Left cardiac atrium (tissue), 4 donors: ENCODE measurements around the gene BRCA1. TPM values are rescaled to one million over a fixed set of nuclear protein-coding genes. Genes with fewer than 3 reads are reported as not detected.
"Not testable (repeated sequence)": the region's sequence is repeated elsewhere in the genome, so short reads cannot be mapped to it uniquely, and the experiment has no call there.

ENCODE experiments used
- ATAC-seq, 2 donors: fragments of 200-7000 bp; cut with Tn5 transposase; one replicate each; pipeline ENCODE4 v1.9.1; 2020; ENCODE audit warnings: mild to moderate bottlenecking in 2 of 2, moderate library complexity in 2 of 2
- DNase-seq: peaks from one replicate; pipeline ENCODE4 v3.0.0-alpha.2; 2020
- intact Hi-C, 2 donors: fragments of 100-400 bp; cut with DNase I; formaldehyde crosslinking; loops; one replicate each; pipeline versions ENCODE4 v1.14.1 to v1.15.1; 2022 to 2023
- total RNA-seq, 2 donors: library from RNA; stranded (reverse); fragmentation: NEBNext Ultra II Directional; extraction: Animal tissue kit (Norgen Biotek cat#: 25700); gene quantifications; one replicate each; pipeline ENCODE4 v1.2.1, GENCODE V29; 2021
- donor health status: DM: no; HTN: yes; CAD: no.
- donor health status: DM: no; HTN: yes; CAD: no; lungs with severe emphysema.
- donor health status: DM: yes; HTN: yes; CAD: no.
- donor health status: Dilated cardiomyopathy.

Gene BRCA1
- total RNA-seq, 2 donors from 2014 or later = 2.9 to 7.9 TPM

DNA sequence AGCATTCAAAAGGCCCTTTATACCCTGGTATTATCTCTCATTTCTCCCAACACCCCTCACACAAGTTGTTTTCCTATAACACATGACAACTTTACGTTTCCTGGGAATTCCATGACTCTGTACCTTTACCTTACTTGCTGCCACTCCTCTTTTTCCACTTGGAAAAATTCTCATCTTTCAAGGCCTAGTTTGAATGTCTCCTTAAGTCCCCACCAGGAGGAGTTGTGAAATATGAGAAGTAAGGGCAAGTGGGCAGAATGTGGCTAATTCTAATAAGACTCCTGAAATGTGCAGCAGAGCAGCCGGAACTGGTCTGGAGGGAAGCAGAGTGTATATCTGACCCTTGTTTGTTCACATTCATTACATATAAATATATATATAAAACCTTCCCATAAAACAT lies 39.7 kb downstream of the BRCA1 start:
- intact Hi-C loops = no loop called here
- no peak for DNase-seq
- no peak for ATAC-seq

DNA sequence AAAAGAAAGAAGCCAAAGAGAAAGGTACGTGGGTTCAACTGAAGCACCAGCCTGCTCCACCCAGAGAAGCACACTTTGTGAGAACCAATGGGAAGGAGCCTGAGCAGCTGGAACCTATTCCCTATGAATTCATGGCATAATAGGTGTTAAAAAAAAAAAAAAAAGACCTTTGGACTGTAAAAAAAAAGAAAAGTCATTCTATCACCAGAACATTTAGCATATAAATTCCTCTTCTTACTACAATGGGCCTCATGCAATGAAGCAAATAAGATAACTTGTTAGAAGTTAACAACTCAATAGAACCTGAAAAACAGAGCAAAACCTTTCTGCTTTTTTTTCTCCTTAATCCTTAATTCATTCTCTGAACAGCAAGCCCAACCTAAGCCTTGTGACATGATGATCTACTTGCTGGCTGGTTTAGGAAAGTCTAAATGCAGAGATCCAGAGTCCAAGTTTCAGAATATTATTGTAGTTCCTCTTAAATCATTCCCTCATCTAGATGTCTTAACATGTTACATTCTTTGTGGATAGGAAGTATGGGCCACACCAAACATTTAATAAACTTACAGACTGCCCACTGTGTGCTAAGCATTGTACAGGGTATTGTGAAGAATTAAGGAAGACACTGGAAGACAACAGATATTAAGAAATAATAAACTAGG lies 45.4 kb downstream of the BRCA1 start:
- intact Hi-C loops = no loop called here
- DNase-seq (no peak), ATAC-seq (no peak)

DNA sequence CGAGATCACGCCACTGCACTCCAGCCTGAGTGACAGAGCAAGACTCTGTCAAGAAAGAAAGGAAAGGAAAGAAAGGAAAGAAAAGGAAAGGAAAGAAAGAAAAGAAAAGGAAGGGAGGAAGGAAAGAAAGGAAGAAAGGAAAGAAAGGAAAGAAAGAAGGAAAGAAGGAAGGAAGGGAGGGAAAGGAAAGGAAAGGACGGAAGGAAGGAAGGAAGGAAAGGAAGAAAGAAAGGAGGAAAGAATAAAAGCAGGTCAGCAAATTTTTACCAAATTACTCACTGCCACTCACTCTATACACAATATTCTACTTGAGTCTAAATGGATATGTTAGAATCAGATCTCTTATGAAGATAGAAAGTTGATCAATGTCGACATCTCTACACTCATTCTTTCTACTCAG lies 50.3 kb downstream of the BRCA1 start:
- ATAC-seq (no peak), DNase-seq (no peak)
- intact Hi-C loops = no loop called here

DNA sequence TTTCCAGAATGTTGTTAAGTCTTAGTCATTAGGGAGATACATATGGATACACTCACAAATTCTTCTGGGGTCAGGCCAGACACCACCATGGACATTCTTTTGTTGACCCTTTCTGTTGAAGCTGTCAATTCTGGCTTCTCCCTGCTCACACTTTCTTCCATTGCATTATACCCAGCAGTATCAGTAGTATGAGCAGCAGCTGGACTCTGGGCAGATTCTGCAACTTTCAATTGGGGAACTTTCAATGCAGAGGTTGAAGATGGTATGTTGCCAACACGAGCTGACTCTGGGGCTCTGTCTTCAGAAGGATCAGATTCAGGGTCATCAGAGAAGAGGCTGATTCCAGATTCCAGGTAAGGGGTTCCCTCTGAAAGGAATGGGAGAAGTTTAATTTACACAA lies 54.3 kb downstream of the BRCA1 start:
- ATAC-seq (no peak), DNase-seq (no peak)
- intact Hi-C loops = no loop called here

DNA sequence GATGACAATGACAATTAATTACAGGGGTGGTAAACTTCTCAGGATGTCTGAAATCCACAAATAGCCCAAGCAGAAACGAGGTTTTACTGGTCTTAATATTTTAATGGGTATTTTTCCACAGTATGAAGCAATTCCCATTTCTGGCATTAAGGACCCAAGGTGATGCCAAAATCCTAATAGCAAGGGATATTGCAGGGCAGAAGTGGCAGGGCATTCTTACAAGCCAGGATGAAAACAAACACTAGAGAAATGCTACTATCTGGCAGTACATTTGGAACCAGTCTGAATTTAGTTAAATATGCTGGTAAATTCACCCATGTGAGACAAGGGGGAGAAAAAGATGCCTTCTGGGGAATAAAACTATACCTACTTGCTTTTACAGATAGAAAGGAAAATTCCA lies 54.9 kb downstream of the BRCA1 start:
- no peak for DNase-seq
- ATAC-seq = no peak
- intact Hi-C loops = no loop called here

DNA sequence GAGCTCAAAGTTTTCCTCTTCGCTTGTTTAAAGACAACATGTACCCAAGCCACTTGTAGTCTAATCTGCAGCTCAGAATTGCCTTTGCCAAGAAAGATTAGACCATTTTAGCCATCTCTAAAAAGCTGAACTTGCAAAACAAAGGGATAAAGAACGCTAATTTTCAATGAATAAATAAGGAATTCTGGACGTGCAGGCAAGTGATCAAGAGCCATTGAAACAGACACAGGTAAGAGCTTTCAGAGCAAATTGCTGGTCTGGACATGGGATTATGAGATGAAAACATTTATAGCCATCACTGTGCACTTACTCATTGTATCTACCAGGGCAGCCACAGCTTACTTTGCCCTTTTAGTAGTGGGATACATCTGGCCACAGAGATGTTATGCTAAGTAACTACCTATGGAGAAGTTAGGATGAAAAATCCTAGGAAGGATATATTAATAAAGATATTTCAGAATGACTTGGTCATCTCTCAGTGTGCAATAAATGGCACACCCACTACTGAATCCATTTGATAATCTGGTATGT lies 55.7 kb downstream of the BRCA1 start:
- DNase-seq (no peak), ATAC-seq (peak; percentile 48 to 73)
- intact Hi-C loops = no loop called here

DNA sequence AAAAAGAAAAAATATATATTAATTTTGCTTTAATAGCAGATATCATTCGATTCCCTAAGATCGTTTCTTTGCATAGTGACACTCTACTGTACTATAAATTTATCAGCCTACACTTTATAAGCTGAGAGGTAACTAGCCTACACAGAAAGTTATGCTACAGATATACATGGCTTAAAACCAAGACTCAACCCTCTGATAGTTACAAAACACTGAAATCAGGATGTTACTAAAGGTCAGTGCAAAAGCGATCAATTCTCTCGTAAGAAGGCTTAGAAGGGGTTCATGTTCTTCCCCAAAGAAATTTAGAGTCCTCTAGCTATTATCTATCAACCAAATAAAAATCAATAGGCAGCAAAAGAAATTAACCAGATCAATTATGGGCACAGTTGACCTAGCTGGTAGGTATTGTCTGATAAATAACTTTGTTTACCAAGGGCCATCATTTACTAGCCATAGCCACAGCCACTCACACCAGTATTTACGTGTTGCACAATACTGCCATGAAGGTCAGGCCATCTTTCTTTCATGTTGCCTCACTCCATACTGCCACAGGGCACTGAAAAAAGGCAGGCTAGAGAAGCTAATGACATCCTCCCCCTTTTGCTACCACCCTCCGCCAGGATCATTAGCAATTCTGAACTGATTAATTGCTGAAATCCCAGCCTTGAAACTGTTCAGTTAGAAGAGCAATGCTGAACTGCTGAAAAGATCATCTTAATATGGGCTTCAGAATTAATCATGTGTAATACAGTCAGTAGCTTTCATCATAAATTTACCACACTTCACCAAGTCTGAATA lies 56.4 kb downstream of the BRCA1 start:
- no peak for DNase-seq
- ATAC-seq = peak; percentile 23 to 55
- intact Hi-C loops = no loop called here

DNA sequence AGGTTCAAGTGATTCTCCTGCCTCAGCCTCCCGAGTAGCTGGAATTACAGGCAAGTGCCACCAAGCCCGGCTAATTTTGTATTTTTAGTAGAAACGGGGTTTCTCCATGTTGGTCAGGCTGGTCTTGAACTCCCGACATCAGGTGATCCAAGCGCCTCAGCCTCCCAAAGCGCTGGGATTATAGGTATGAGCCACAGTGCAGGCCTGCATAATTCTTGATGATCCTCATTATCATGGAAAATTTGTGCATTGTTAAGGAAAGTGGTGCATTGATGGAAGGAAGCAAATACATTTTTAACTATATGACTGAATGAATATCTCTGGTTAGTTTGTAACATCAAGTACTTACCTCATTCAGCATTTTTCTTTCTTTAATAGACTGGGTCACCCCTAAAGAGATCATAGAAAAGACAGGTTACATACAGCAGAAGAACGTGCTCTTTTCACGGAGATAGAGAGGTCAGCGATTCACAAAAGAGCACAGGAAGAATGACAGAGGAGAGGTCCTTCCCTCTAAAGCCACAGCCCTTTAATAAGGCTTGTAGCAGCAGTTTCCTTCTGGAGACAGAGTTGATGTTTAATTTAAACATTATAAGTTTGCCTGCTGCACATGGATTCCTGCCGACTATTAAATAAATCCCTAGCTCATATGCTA lies 62.1 kb downstream of the BRCA1 start:
- intact Hi-C loops = no loop called here
- ATAC-seq = no peak
- no peak for DNase-seq

DNA sequence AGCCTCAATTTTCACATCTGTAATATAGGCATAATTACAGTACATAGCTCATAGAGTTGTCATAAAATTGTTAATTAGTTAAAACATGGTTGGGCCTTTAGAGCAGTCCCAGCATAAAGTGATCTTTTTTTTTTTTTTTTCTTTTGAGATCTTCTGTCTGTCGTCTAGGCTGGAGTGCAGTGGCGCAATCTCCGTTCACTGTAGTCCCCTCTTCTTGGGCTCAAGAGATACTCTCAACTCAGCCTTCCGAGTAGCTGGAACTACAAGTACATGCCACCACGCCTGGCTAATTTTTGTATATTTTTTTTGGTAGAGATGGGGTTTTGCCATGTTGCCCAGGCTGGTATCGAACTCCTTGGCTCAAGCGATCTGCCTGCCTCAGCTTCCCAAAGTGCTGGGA lies 69.1 kb downstream of the BRCA1 start:
- ATAC-seq (no peak), DNase-seq (no peak)
- intact Hi-C loops = no loop called here

DNA sequence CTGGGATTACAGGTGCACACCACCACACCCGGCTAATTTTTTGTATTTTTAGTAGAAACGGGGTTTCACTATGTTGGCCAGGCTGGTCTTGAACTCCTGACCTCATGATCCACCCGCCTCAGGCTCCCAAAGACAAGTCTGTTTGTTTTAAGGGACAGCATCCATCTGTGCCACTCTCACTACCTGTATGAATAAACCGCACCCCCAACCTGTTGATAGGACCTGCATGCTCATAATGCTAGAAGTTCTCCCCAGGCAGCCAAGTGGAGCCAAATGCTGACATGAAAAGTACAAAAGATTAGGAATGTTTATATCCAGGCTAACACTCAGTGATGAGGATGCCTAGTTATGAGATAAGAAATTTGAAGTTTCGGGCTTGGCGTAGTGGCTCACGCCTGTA lies 72.2 kb downstream of the BRCA1 start:
- ATAC-seq, intact Hi-C loops, DNase-seq: not testable (repeated sequence)

DNA sequence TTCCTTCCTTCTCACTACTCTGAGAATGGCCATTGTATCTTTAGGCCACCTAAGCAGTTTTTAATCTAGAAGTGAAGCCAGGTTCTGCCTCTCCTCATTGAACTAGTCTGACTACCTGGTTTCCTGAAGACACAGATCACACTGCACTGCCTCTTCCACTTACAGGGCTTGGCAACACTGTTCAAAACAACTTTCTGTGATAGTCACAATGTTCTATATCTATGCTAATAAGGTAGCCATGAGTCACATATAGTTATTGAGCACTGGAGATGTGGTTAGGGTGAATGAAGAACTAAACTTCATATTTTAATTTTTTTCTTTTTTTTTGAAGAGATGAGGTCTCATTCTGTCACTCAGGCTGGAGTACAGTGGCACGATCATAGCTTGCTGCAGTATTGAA lies 73.2 kb downstream of the BRCA1 start:
- intact Hi-C loops = no loop called here
- DNase-seq = no peak
- ATAC-seq = no peak

DNA sequence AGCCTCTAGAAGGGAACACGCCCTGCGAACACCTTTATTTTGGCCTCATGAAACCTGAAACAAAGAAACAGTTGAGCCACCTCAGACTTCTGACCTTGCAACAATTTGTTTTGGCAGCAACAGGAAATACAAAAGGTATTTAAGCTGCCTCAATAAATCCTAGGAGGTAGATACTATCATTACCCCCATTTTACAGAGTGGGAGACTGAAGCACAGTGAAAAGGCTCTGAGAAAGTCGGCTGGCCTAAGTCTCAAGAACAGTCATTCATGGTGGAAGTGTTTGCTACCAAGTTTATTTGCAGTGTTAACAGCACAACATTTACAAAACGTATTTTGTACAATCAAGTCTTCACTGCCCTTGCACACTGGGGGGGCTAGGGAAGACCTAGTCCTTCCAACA lies 81.1 kb downstream of the BRCA1 start:
- no peak for ATAC-seq
- intact Hi-C loops = no loop called here
- DNase-seq = no peak

DNA sequence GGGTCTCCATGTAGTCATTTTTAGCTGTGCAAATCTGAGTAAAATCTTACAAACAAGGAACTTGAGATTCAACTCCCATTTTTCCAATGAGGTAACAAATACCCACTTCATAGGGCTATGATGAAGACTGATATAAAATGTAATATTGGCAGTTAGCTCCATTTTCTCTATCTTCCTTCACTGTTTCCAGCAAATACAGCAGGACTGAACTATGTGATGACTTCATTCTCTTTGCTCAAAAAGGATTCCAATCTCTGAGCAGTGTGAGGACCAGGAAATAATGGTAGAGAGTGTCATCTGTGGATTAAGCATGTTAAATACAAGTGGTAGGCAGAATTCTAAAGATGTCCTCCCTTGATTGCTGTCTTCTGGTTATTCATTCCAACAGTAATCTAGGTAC lies 81.9 kb downstream of the BRCA1 start:
- DNase-seq = no peak
- intact Hi-C loops = no loop called here
- no peak for ATAC-seq

DNA sequence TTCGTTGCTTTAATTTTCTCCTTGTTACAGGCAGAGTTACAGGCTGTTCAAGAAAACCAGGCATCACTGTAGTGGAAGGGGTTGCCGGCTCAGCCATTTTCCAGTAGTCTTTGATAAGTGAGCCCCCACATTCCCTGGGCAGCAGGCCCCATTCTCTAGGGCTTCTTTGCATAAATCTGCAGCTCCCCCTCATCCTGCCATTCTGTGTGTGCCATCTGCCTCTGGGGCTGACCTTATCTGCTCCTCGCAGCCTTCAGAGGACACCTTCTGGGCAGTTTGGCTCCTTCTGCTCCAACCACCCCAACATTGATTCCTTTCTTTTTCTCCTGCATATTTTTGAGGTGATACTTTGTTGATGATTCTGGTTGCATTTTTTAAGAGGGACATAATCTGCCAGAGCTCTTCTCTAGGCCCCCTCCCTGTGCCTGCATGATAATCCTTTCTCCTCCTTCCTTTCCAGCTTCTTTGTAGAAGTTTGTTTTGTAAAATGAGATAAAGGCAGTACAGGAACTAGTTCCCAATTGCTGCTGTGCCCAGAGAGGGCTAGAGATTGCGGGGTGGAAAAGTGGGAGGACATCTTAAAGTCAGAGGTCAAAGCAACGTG lies 83.0 kb downstream of the BRCA1 start:
- intact Hi-C loops = no loop called here
- no peak for ATAC-seq
- no peak for DNase-seq

DNA sequence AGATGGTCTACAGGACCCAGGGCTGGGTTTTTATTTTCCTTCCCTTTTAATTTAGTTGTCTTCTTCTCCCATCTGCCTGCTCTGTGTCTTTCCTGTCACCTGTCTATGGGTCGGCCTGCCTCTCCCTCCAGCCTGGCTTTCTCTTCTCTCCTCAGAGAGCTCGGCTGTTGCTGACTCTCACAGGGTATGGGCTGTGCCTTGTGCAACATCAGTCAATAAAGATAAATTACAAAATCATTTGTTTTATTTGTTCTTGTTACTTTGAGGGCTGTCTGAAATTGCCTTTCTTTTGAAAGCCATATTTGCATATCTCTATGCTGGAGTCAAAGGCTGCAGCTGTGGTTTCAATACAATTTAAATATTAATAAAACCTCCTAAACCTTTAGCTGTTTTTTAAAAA lies 84.5 kb downstream of the BRCA1 start:
- intact Hi-C loops = no loop called here
- DNase-seq = no peak
- no peak for ATAC-seq

DNA sequence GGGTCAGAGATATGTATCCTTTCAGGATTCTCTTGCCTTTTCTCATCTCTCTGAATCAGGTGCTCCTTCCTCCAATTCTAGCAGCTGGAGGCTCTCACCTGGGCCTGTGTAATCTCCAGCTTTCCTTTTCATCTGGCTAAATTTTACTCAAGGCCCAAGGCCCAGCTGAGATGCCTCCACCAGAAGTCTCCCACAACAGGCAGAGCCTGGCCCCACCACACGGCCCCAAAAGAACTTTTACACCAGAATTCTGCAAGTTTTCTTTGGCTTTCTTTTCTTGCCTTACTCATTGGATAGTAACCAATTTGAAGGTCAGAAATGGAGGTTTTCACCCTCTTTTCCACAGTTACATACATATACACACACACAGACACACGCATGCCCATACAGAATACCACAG lies 85.5 kb downstream of the BRCA1 start:
- ATAC-seq (no peak), DNase-seq (no peak)
- intact Hi-C loops = no loop called here

DNA sequence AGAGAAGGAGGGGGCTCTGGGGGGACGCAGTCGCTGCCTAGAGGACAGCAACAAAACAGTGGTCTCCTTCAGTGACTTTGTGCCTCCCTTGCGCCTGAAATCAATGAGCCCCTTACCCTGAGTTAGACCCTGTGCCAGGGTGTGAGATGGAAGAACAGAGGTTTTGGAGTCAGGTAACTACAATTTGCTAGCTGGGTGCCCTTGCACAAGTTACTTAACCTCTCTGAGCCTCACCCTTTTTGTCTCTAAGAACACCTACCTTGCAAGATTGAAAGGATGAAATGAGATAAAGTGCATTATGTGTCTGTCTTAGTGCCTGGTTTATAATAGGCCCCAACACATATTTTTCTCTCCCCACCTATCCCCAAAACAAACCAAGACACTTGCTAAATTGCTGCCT lies 90.3 kb downstream of the BRCA1 start:
- DNase-seq = no peak
- intact Hi-C loops = no loop called here

DNA sequence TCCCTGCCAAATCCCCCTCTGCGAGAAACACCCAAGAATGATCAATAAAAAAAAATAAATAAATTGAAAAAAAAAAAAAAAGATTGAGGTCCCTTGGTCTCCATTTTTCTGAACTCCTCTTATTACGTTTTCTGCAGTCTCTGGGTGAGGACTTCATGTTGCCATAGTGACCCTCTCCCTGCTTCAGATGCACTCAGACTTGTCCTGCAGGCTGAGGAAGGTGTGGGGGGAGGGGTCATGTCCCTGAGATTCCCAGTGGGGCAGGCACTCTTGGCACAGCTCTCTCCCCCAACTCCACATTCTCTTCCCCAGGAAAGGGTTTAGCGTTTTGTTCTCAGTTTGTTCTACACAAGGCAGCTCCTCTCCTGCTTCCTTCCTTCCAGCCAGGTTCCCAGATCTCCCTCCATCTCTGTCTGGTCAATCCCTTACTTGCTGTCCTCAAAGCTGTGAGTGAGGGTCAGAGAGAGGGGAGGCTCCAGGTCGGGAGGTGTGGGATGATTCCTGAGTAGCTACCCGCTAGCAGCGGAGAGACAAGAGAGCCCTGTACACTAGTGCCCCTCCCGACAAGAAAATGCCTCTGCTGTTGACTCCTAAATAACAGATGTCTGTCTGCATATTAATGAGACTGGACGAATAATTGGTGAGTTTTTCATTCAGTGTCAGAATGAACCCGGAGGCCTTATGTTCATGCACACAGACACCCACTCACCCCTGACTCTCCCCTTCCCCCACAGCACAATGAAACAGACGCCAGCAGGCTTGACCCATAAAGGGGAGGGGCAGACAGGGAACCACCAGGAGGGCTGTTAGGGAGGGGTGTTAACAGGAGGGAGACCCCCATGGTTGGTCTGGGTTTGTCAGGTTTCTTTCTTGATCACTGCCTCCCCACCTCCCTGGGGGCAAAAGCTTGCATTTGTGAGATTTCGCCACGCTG lies 90.9 kb downstream of the BRCA1 start:
- intact Hi-C loops = no loop called here
- DNase-seq = no peak
- no peak for ATAC-seq

More for the DNA sequence above, 90.3 kb downstream of the BRCA1 start:
- ATAC-seq = no peak

DNA sequence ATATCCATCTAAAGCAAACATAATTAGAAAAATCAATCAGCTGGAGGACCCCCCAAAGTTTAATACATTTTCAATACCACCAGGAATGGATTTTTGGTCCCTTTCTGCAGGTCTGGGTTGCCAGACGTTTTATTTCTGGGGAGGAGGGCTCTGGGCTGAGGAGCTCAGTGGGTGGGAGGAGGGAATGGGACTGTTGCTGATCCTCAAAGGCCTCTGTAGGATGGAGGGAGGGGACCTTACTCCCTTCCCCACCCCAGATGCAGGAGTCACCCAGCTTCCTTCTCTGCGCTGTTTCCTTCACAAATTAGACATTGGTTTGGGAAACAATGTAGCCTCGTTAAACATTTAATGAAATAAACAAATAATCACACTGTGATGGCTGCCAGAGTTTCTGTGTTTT lies 93.5 kb downstream of the BRCA1 start:
- DNase-seq (no peak), ATAC-seq (no peak)
- intact Hi-C loops = no loop called here
